Neuronal stem cell (in vitro differentiated cells): ENCODE data around the gene CYSTM1.

Experiments
- DNase-seq: peaks from one replicate; pipeline ENCODE4 v3.0.0-alpha.2; 2013; ENCODE audit warnings: low spot score
- H2AFZ ChIP-seq: one replicate; pipeline ENCODE4 v1.6.1; 2013; ENCODE audit warnings: mild to moderate bottlenecking, low read length, inconsistent platforms
- H2AK5ac ChIP-seq: 2 replicates; pipeline ENCODE4 v1.6.1; 2013; ENCODE audit warnings: low read depth, mild to moderate bottlenecking, inconsistent platforms, low read length, moderate library complexity, mixed read lengths
- H2BK120ac ChIP-seq: 2 replicates; pipeline ENCODE4 v1.6.1; 2013; ENCODE audit warnings: low read depth, mild to moderate bottlenecking, inconsistent platforms, low read length, moderate library complexity, mixed read lengths
- H2BK12ac ChIP-seq: one replicate; pipeline ENCODE4 v1.6.1; 2013; ENCODE audit warnings: low read length, inconsistent platforms
- H2BK15ac ChIP-seq: 2 replicates; pipeline ENCODE4 v1.6.1; 2013; ENCODE audit warnings: mild to moderate bottlenecking, low read length, inconsistent platforms, mixed read lengths
- H2BK5ac ChIP-seq: one replicate; pipeline ENCODE4 v1.6.1; 2013; ENCODE audit warnings: inconsistent platforms, mild to moderate bottlenecking, low read length, moderate library complexity
- H3K14ac ChIP-seq: one replicate; pipeline ENCODE4 v1.6.1; 2013; ENCODE audit warnings: low read length, inconsistent platforms
- H3K18ac ChIP-seq: 2 replicates; pipeline ENCODE4 v1.6.1; 2013; ENCODE audit warnings: low read length, inconsistent platforms
- H3K23ac ChIP-seq: 2 replicates; pipeline ENCODE4 v1.6.1; 2013; ENCODE audit warnings: low read depth, mild to moderate bottlenecking, mixed read lengths, low read length, inconsistent platforms; ENCODE audit not compliant: poor library complexity
- H3K27ac ChIP-seq: replicated peaks from 3 replicates; pipeline ENCODE4 v1.5.1; 2013; ENCODE audit warnings: low read length, inconsistent platforms
- H3K27me3 ChIP-seq, 3 experiments: 2 replicates each; pipeline ENCODE4 v1.6.1; 2013; ENCODE audit warnings: low read length in 3 of 3, mild to moderate bottlenecking in 2 of 3, inconsistent platforms in 1 of 3, low read depth in 1 of 3, mixed read lengths in 1 of 3, moderate library complexity in 1 of 3; ENCODE audit not compliant: control insufficient read depth in 3 of 3, insufficient read depth in 3 of 3
- H3K36me3 ChIP-seq, 2 donors: replicated peaks in 1 of 2; 2 replicates each; pipeline ENCODE4 v1.6.1; 2013; ENCODE audit warnings: low read length in 2 of 2; ENCODE audit not compliant: control insufficient read depth in 2 of 2, insufficient read depth in 2 of 2
- H3K4ac ChIP-seq: 2 replicates; pipeline ENCODE4 v1.6.1; 2013; ENCODE audit warnings: inconsistent platforms, mild to moderate bottlenecking, low read length, moderate library complexity
- H3K4me1 ChIP-seq, 2 donors: 1 replicate in 1 of 2; 2 replicates in 1 of 2; pipeline ENCODE4 v1.6.1; 2013; ENCODE audit warnings: low read length in 2 of 2, low read depth in 1 of 2; ENCODE audit not compliant: control insufficient read depth in 2 of 2, insufficient read depth in 1 of 2
- H3K4me2 ChIP-seq: one replicate; pipeline ENCODE4 v1.6.1; 2013; ENCODE audit warnings: mild to moderate bottlenecking, low read length, inconsistent platforms; ENCODE audit not compliant: insufficient read depth, poor library complexity, severe bottlenecking
- H3K4me3 ChIP-seq, 2 donors: 2 replicates each; pipeline ENCODE4 v1.5.1; 2013; ENCODE audit warnings: low read length in 2 of 2, mild to moderate bottlenecking in 2 of 2, inconsistent platforms in 1 of 2, moderate library complexity in 1 of 2
- H3K79me1 ChIP-seq: one replicate; pipeline ENCODE4 v1.6.1; 2013; ENCODE audit warnings: low read depth, mild to moderate bottlenecking, inconsistent platforms, low read length, moderate library complexity
- H3K9ac ChIP-seq: one replicate; pipeline ENCODE4 v1.6.1; 2013; ENCODE audit warnings: mild to moderate bottlenecking, low read depth, low read length, inconsistent platforms; ENCODE audit not compliant: poor library complexity
- H3K9me3 ChIP-seq, 2 donors: replicated peaks in 1 of 2; 2 replicates each; pipeline versions ENCODE3 to v1.6.1; 2013; ENCODE audit warnings: low read length in 2 of 2, mild to moderate bottlenecking in 2 of 2, inconsistent platforms in 1 of 2, low read depth in 1 of 2, mixed read lengths in 1 of 2, moderate library complexity in 1 of 2; ENCODE audit not compliant: control insufficient read depth in 2 of 2, insufficient read depth in 1 of 2
- H4K8ac ChIP-seq: one replicate; pipeline ENCODE4 v1.6.1; 2013; ENCODE audit warnings: low read depth, mild to moderate bottlenecking, inconsistent platforms, low read length, moderate library complexity
- H4K91ac ChIP-seq: one replicate; pipeline ENCODE4 v1.6.1; 2013; ENCODE audit warnings: low read length, low read depth, mild to moderate bottlenecking, inconsistent platforms; ENCODE audit not compliant: poor library complexity
- WGBS, 2 donors: extraction: QIAGEN DNeasy Blood & Tissue Kit; methylation state at CpG; one replicate each; pipeline ENCODE4 v1.1.7; 2013; ENCODE audit warnings: missing lambda C conversion rate in 2 of 2, mixed read lengths in 1 of 2; ENCODE audit not compliant: insufficient read length in 2 of 2, insufficient replicate concordance in 1 of 2; ENCODE audit errors: extremely low coverage in 2 of 2; 5-methylcytosine and 5-hydroxymethylcytosine counted together

Gene CYSTM1

GRCh38 chr5:140245926-140246325 is 70.9 kb downstream of the CYSTM1 start:
- Histone ChIP-seq H3K4me2 (no peak overlapping the region), H2AFZ (no peak overlapping the region), H3K9ac (no peak overlapping the region), H2BK15ac (no peak overlapping the region), H3K36me3 (peaks cover 10 to 41% of the 10 kb centered on the region in 2 donors), H3K27ac (no peak overlapping the region), H4K91ac (no peak overlapping the region), H3K14ac (no peak overlapping the region), H3K27me3 (no peaks in the 10 kb centered on the region), H3K23ac (no peak overlapping the region), H2BK12ac (no peak overlapping the region), H3K4me1 (peaks cover 10 to 21% of the 10 kb centered on the region in 2 donors), H3K18ac (no peak overlapping the region), H4K8ac (no peak overlapping the region), H2BK120ac (no peak overlapping the region), H3K4ac (no peak overlapping the region), H3K79me1 (peaks cover 1% of the 10 kb centered on the region), H3K9me3 (no peaks in the 10 kb centered on the region), H3K4me3 (no peak overlapping the region), H2BK5ac (no peak overlapping the region), H2AK5ac (no peak overlapping the region)
- no peak for DNase-seq
- WGBS, 2 donors: no CpG with 5 or more reads among the region's 7 CpGs

- Histone ChIP-seq H3K9ac (no peak overlapping the region), H3K23ac (no peak overlapping the region), H3K18ac (no peak overlapping the region), H2BK120ac (no peak overlapping the region), H3K79me1 (peaks cover 1% of the 10 kb centered on the region), H3K36me3 (peaks cover 12 to 46% of the 10 kb centered on the region in 2 donors), H4K8ac (no peak overlapping the region), H3K4me2 (no peak overlapping the region), H3K9me3 (no peaks in the 10 kb centered on the region), H3K27ac (no peak overlapping the region), H3K4me1 (peaks cover 6 to 15% of the 10 kb centered on the region in 2 donors), H2AK5ac (no peak overlapping the region), H2BK12ac (no peak overlapping the region), H2BK5ac (no peak overlapping the region), H3K4ac (no peak overlapping the region), H3K27me3 (no peaks in the 10 kb centered on the region), H2AFZ (no peak overlapping the region), H3K14ac (no peak overlapping the region), H2BK15ac (no peak overlapping the region), H4K91ac (no peak overlapping the region), H3K4me3 (no peak overlapping the region)
- WGBS, 2 donors: no CpG with 5 or more reads among the region's 8 CpGs
- DNase-seq: no peak
Measured at GRCh38 chr5:140246378-140247122, 71.6 kb downstream of the CYSTM1 start.

GRCh38 chr5:140248414-140248813 is 73.4 kb downstream of the CYSTM1 start:
- no peak overlapping the region for H2AFZ ChIP-seq
- no peak overlapping the region for H2BK120ac ChIP-seq
- no peak overlapping the region for H3K4me2 ChIP-seq
- H3K18ac ChIP-seq: no peak overlapping the region
- no peak overlapping the region for H3K4me3 ChIP-seq
- no peak overlapping the region for H2BK15ac ChIP-seq
- no peak overlapping the region for H3K9ac ChIP-seq
- no peak overlapping the region for H2AK5ac ChIP-seq
- H2BK5ac ChIP-seq: no peak overlapping the region
- H3K4ac ChIP-seq: no peak overlapping the region
- no peak overlapping the region for H2BK12ac ChIP-seq
- H3K23ac ChIP-seq: no peak overlapping the region
- H3K79me1 ChIP-seq: peaks cover 1% of the 10 kb centered on the region
- H4K8ac ChIP-seq: no peak overlapping the region
- H4K91ac ChIP-seq: no peak overlapping the region
- no peak overlapping the region for H3K14ac ChIP-seq
- no peak overlapping the region for H3K27ac ChIP-seq
- peaks cover 1 to 10% of the 10 kb centered on the region in 2 donors for H3K4me1 ChIP-seq
- peaks cover 12 to 42% of the 10 kb centered on the region in 2 donors for H3K36me3 ChIP-seq
- no CpG with 5 or more reads among the region's 3 CpGs for WGBS, 2 donors
- no peaks in the 10 kb centered on the region for H3K9me3 ChIP-seq
- H3K27me3 ChIP-seq: no peaks in the 10 kb centered on the region
- DNase-seq: no peak

GRCh38 chr5:140249536-140249935 is 74.5 kb downstream of the CYSTM1 start:
- Histone ChIP-seq H3K9ac (no peak overlapping the region), H2AFZ (no peak overlapping the region), H3K4me2 (no peak overlapping the region), H3K4me3 (no peak overlapping the region), H3K36me3 (peaks cover 11 to 43% of the 10 kb centered on the region in 2 donors), H2BK12ac (no peak overlapping the region), H3K18ac (no peak overlapping the region), H3K27ac (no peak overlapping the region), H2BK5ac (no peak overlapping the region), H2BK120ac (no peak overlapping the region), H3K9me3 (no peaks in the 10 kb centered on the region), H4K91ac (no peak overlapping the region), H3K79me1 (peaks cover 1% of the 10 kb centered on the region), H3K4ac (no peak overlapping the region), H2BK15ac (no peak overlapping the region), H2AK5ac (no peak overlapping the region), H4K8ac (no peak overlapping the region), H3K23ac (no peak overlapping the region), H3K4me1 (peaks cover 1 to 10% of the 10 kb centered on the region in 2 donors), H3K14ac (no peak overlapping the region), H3K27me3 (no peaks in the 10 kb centered on the region)
- no peak for DNase-seq
- no CpG with 5 or more reads among the region's 5 CpGs for WGBS, 2 donors
